Kidney (tissue), 14 donors: Measurements from ENCODE around the gene CYTH1. TPM values are rescaled to one million over a fixed set of nuclear protein-coding genes. Genes with fewer than 3 reads are reported as not detected.

Experiments
- DNase-seq, 5 donors: peaks; one replicate each; pipeline ENCODE4 v3.0.0-alpha.2; 2013 to 2020
- FAIRE-seq: peaks from 2 replicates; lab custom pipeline; 2012; peaks lifted over from hg19 to GRCh38; lab: Jason Lieb, UNC
- H3K27ac ChIP-seq, 2 donors: one replicate each; pipeline ENCODE4 v1.7.0; 2013; ENCODE audit warnings: low read depth in 2 of 2, low read length in 2 of 2, inconsistent platforms in 1 of 2
- H3K27me3 ChIP-seq: one replicate; pipeline ENCODE4 v1.7.1; 2013; ENCODE audit warnings: low read length, inconsistent platforms; ENCODE audit not compliant: control insufficient read depth, insufficient read depth
- H3K36me3 ChIP-seq, 3 donors: one replicate each; pipeline versions ENCODE4 v1.7.0 to v1.7.1; 2013; ENCODE audit warnings: low read length in 3 of 3, control low read depth in 1 of 3, inconsistent platforms in 1 of 3; ENCODE audit not compliant: insufficient read depth in 3 of 3, control insufficient read depth in 2 of 3
- H3K4me1 ChIP-seq, 3 donors: one replicate each; pipeline versions ENCODE4 v1.7.0 to v1.7.1; 2013; ENCODE audit warnings: low read length in 3 of 3, inconsistent platforms in 1 of 3, low read depth in 1 of 3; ENCODE audit not compliant: control insufficient read depth in 2 of 3, insufficient read depth in 2 of 3
- H3K4me3 ChIP-seq, 3 donors: one replicate each; pipeline versions ENCODE4 v1.7.0 to v1.8.1; 2013; ENCODE audit warnings: low read length in 3 of 3, control low read depth in 1 of 3, inconsistent platforms in 1 of 3
- H3K9ac ChIP-seq, 3 donors: one replicate each; pipeline versions ENCODE4 v1.7.0 to v1.7.1; 2013; ENCODE audit warnings: low read length in 3 of 3, control low read depth in 1 of 3, inconsistent platforms in 1 of 3
- H3K9me3 ChIP-seq, 3 donors: one replicate each; pipeline versions ENCODE4 v1.7.0 to v1.7.1; 2013; ENCODE audit warnings: low read length in 3 of 3, control low read depth in 1 of 3, inconsistent platforms in 1 of 3; ENCODE audit not compliant: control insufficient read depth in 2 of 3, insufficient read depth in 1 of 3
- CTCF ChIP-seq: IDR thresholded peaks from 3 replicates; pipeline ENCODE4 v1.5.1; 2012; ENCODE audit warnings: mild to moderate bottlenecking, moderate library complexity, borderline replicate concordance; ENCODE audit not compliant: insufficient read depth; ENCODE audit errors: extremely low read depth
- intact Hi-C: fragments of 100-400 bp; cut with DNase I; formaldehyde crosslinking; loops from one replicate; pipeline ENCODE4 v1.11.1; 2022
- polyA plus RNA-seq: library from polyadenylated mRNA; stranded (reverse); fragments of 350-450 nt; fragmentation: Illumina TruSeq; extraction: RNeasy Lipid Tissue Mini Kit (QIAGEN cat#74804); gene quantifications from one replicate; pipeline ENCODE4 v1.2.3, GENCODE V29; 2014; ENCODE audit warnings: low read depth, low replicate concordance; ENCODE audit not compliant: insufficient read depth
- total RNA-seq: library from RNA; stranded (reverse); fragmentation: NEBNext Ultra II Directional; extraction: Animal tissue kit (Norgen Biotek cat#: 25700); gene quantifications from one replicate; pipeline ENCODE4 v1.2.1, GENCODE V29; 2021
- donor health status: control.
- donor health status: control.
- donor health status: control.
- donor health status: control.
- donor health status: control.
- donor health status: DM: yes; HTN: yes; CAD: no.
- donor health status: Normal renal cell carcinoma (clear cell type).

Gene CYTH1
- total and polyA plus RNA-seq, 2 donors from 2014 or later = 25.3 to 59.7 TPM

GRCh38 chr17:78697554-78698343, 84.3 kb downstream of the CYTH1 start:
- Histone ChIP-seq H3K36me3 (peaks cover 2 to 44% (median 40%) of the 10 kb centered on the region in 3 donors), H3K9ac (no peak overlapping the region), H3K9me3 (no peaks in the 10 kb centered on the region), H3K4me3 (no peak overlapping the region), H3K27me3 (no peaks in the 10 kb centered on the region), H3K27ac (no peak overlapping the region), H3K4me1 (no peaks in the 10 kb centered on the region)
- no peak for TF ChIP-seq CTCF
- no peak for FAIRE-seq
- DNase-seq = no peak
- intact Hi-C loops = no loop called here

- peaks cover 2 to 41% (median 39%) of the 10 kb centered on the region in 3 donors for H3K36me3 ChIP-seq
- H3K27me3 ChIP-seq = no peaks in the 10 kb centered on the region
- H3K4me3 ChIP-seq = no peak overlapping the region
- no peak overlapping the region for H3K9ac ChIP-seq
- no peak for TF ChIP-seq CTCF
- DNase-seq (no peak), FAIRE-seq (no peak)
- H3K4me1 ChIP-seq = no peaks in the 10 kb centered on the region
- intact Hi-C loops = no loop called here
- no peaks in the 10 kb centered on the region for H3K9me3 ChIP-seq
- no peak overlapping the region for H3K27ac ChIP-seq
Measured at GRCh38 chr17:78697122-78697521, 85.0 kb downstream of the CYTH1 start.

GRCh38 chr17:78696016-78696982, 85.8 kb downstream of the CYTH1 start:
- FAIRE-seq (no peak), DNase-seq (no peak)
- Histone ChIP-seq H3K9ac (no peak overlapping the region), H3K36me3 (peaks cover 2 to 35% (median 34%) of the 10 kb centered on the region in 3 donors), H3K9me3 (no peaks in the 10 kb centered on the region), H3K4me3 (no peak overlapping the region), H3K27me3 (no peaks in the 10 kb centered on the region), H3K4me1 (no peaks in the 10 kb centered on the region), H3K27ac (no peak overlapping the region)
- TF ChIP-seq CTCF = no peak
- intact Hi-C loops = no loop called here
